IMR-90 (cell line): ENCODE results near the gene SPAG7.

Experiments used
- CEBPB ChIP-seq: IDR thresholded peaks from 2 replicates; pipeline ENCODE4 v1.6.1; 2012; ENCODE audit warnings: low read depth, low read length, improper control_type of control experiment
- CTCF ChIP-seq: conservative IDR thresholded peaks from 2 replicates; pipeline ENCODE4 v1.5.1; 2012; ENCODE audit warnings: mild to moderate bottlenecking, low read depth, low read length, improper control_type of control experiment
- POLR2A ChIP-seq: IDR thresholded peaks from 2 replicates; pipeline ENCODE4 v1.6.1; 2012; ENCODE audit warnings: mild to moderate bottlenecking, low read depth, low read length

- TF ChIP-seq CTCF (no peak), POLR2A (no peak), CEBPB (no peak)
These were observed 30.1 kb downstream of the SPAG7 start for GRCh38 chr17:4937553-4937952.
